HG03103 (cell line): ENCODE results near the gene ELOB.
A peak's percentile ranks its signal among the peaks of the same experiment; 100 is the strongest.

Experiments used
- ATAC-seq: cut with Tn5 transposase; IDR thresholded peaks from one replicate; pipeline ENCODE4 v1.9.1; 2021; ENCODE audit warnings: low read depth; ENCODE audit not compliant: unreplicated experiment

ELOB gene

GRCh38 chr16:2769675-2770056 lies 7.4 kb downstream of the ELOB start:
- ATAC-seq: no peak

GRCh38 chr16:2769100-2769529 lies 8.0 kb downstream of the ELOB start:
- ATAC-seq: no peak

GRCh38 chr16:2768403-2769089 lies 8.5 kb downstream of the ELOB start:
- ATAC-seq: no peak

GRCh38 chr16:2767891-2768290 lies 9.2 kb downstream of the ELOB start:
- ATAC-seq: no peak

- ATAC-seq: no peak
These were observed 9.8 kb downstream of the ELOB start for GRCh38 chr16:2767140-2767731.

GRCh38 chr16:2766430-2767139 lies 10.5 kb downstream of the ELOB start:
- no peak for ATAC-seq

GRCh38 chr16:2765462-2766404 lies 11.3 kb downstream of the ELOB start:
- no peak for ATAC-seq

GRCh38 chr16:2764718-2765117 lies 12.4 kb downstream of the ELOB start:
- no peak for ATAC-seq

- no peak for ATAC-seq
These were observed 13.9 kb downstream of the ELOB start for GRCh38 chr16:2763173-2763572.

GRCh38 chr16:2762711-2763110 lies 14.4 kb downstream of the ELOB start:
- ATAC-seq: no peak

- ATAC-seq: no peak
These were observed 15.0 kb downstream of the ELOB start for GRCh38 chr16:2761886-2762583.

- no peak for ATAC-seq
These were observed 15.6 kb downstream of the ELOB start for GRCh38 chr16:2761472-2761871.

GRCh38 chr16:2757344-2757743 lies 19.7 kb downstream of the ELOB start:
- ATAC-seq: no peak

GRCh38 chr16:2756288-2757015 lies 20.6 kb downstream of the ELOB start:
- ATAC-seq: no peak

- no peak for ATAC-seq
These were observed 21.9 kb downstream of the ELOB start for GRCh38 chr16:2755158-2755557.

- no peak for ATAC-seq
These were observed 23.4 kb downstream of the ELOB start for GRCh38 chr16:2753733-2754020.

GRCh38 chr16:2752850-2753732 lies 24.0 kb downstream of the ELOB start:
- ATAC-seq: peak; percentile 35

GRCh38 chr16:2752035-2752849 lies 24.8 kb downstream of the ELOB start, which contains the start of gene SRRM2:
TSS of gene SRRM2 (plus strand) at chr16:2752638. CDS start at chr16:2756365, 3,727 bp downstream.
- peak; percentile 67 for ATAC-seq
